Measurements from ENCODE around the gene FCF1. TPM values are rescaled to one million over a fixed set of nuclear protein-coding genes. Genes with fewer than 3 reads are reported as not detected.
A peak's percentile ranks its signal among the peaks of the same experiment; 100 is the strongest.

The FCF1 gene
- polyA plus RNA-seq, 1 of the 3 experiments (the other 2 are of a cell fraction) = 42.6 TPM

DNA sequence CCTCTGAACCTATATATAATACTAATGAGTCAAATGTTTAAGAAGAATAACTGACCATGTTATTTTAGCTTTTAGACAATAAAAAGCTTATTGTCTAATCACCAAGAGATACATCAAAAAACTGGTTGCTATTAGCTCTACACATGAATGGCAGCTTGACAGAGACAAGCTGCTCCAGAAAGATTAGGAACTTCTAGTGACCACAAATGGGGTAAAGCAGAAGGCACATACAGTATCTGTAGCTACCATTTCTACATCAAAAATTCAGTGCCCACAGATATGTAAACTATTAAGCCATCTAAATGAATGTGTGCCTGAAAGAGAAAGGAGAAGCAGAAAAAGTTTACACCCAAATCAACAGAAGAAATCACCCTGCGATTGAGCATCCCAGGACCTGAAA lies 2.5 kb upstream of the FCF1 start:
- CTCF ChIA-PET = interaction anchor here (1.0 to 1.4 kb wide), 2 partner anchors 14 to 99 kb away, joined by 3 to 4 read pairs; partner anchors contain the start of gene LTBP2

DNA sequence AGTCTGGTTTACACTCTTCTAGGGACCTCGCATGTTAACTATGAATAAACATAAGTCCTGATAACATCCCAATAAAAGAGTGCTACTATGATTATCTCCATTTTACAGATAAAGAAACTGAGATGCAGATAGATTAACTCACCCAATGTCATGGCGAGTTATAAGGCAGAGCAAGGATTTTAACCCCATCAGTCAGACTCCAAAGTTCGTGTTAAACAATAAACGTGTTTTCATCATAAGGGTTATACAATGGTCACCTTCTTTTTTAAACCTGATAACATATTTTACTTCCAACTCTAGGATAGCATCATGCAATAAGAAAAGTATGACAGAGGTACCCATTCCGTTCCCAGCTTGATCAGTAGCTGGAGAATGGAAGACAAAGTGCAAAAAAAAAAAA lies 1.3 kb upstream of the FCF1 start:
- Histone ChIP-seq H3K4me1 (ENCODE audit: control insufficient read depth in 1 of 2, insufficient read depth in 2 of 2, low read depth in 1 of 2, low read length in 1 of 2) (peaks cover 6 to 14% of the 10 kb centered on the region in 2 experiments; a peak in 3 of 4 replicates), H3K79me2 (ENCODE audit: insufficient read depth) (peaks cover 90% of the 10 kb centered on the region)
- TF ChIP-seq GABPA (IDR thresholded peaks at IDR 0.05; ENCODE audit: low read depth) (no peak), NFIC (IDR thresholded peaks at IDR 0.05; ENCODE audit: borderline replicate concordance) (no peak), RXRA (IDR thresholded peaks at IDR 0.05; ENCODE audit: borderline replicate concordance, low read depth) (no peak), RCOR1 (IDR thresholded peaks at IDR 0.05; ENCODE audit: low read length) (no peak), ELF1 (IDR thresholded peaks at IDR 0.05) (no peak), RAD21 (IDR thresholded peaks at IDR 0.05; ENCODE audit: low read length) (no peak), RFX5 (IDR thresholded peaks at IDR 0.05; ENCODE audit: low read length) (no peak), EZH2phosphoT487 (IDR thresholded peaks at IDR 0.05; ENCODE audit: borderline replicate concordance, low read depth) (no peak), NRF1 (IDR thresholded peaks at IDR 0.05; ENCODE audit: low read depth, low read length) (no peak), FOSL2 (IDR thresholded peaks at IDR 0.05; ENCODE audit: borderline replicate concordance, low read depth) (no peak), CHD2 (IDR thresholded peaks at IDR 0.05; ENCODE audit: low read length, partially characterized antibody) (no peak), MEF2A (IDR thresholded peaks at IDR 0.05; ENCODE audit: borderline replicate concordance, low read depth) (no peak), POLR2AphosphoS5 (IDR thresholded peaks at IDR 0.05; ENCODE audit: low read depth, low read length) (no peak), MXI1 (IDR thresholded peaks at IDR 0.05; ENCODE audit: low read depth, low read length) (no peak), GATA2 (CRISPR knock-in tag; IDR thresholded peaks at IDR 0.05) (no peak)

More for the DNA sequence above, 2.5 kb upstream of the FCF1 start:
- no peaks in the 10 kb centered on the region for H3K27me3 ChIP-seq (ENCODE audit: insufficient read depth)
- no peak overlapping the region for H3K27ac ChIP-seq (ENCODE audit: low read depth in 2 of 2, low read length in 1 of 2)
- H3K4me2 ChIP-seq = 0 out of 2 replicates have a peak overlapping the region, but pooled peaks have one; percentile 67
- peaks cover 9 to 11% of the 10 kb centered on the region in 2 experiments for H3K36me3 ChIP-seq (replicated peaks in 1 of 2; ENCODE audit: control insufficient read depth in 1 of 2, insufficient read depth in 2 of 2, low read length in 1 of 2)
- H2AFZ ChIP-seq (ENCODE audit: low read depth) = no peak overlapping the region
- H3F3A ChIP-seq (replicated peaks; ENCODE audit: insufficient read depth) = peaks cover 16% of the 10 kb centered on the region
- 94% methylated on average over 1 of the region's 1 CpG for WGBS (ENCODE audit: low lambda C conversion rate)
- no peak overlapping the region for H3K9ac ChIP-seq
- TF ChIP-seq, protein P1, sequence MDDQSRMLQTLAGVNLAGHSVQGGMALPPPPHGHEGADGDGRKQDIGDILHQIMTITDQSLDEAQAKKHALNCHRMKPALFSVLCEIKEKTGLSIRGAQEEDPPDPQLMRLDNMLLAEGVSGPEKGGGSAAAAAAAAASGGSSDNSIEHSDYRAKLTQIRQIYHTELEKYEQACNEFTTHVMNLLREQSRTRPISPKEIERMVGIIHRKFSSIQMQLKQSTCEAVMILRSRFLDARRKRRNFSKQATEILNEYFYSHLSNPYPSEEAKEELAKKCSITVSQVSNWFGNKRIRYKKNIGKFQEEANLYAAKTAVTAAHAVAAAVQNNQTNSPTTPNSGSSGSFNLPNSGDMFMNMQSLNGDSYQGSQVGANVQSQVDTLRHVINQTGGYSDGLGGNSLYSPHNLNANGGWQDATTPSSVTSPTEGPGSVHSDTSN (IDR thresholded peaks at IDR 0.05) = no peak
- TF ChIP-seq YY1 (IDR thresholded peaks at IDR 0.05; ENCODE audit: low read depth) (no peak), MXI1 (IDR thresholded peaks at IDR 0.05; ENCODE audit: low read depth, low read length) (no peak), TCF12 (IDR thresholded peaks at IDR 0.05) (no peak), FOXM1 (IDR thresholded peaks at IDR 0.05; ENCODE audit: low read depth) (no peak), RCOR1 (IDR thresholded peaks at IDR 0.05; ENCODE audit: low read length) (no peak), FOSL2 (IDR thresholded peaks at IDR 0.05; ENCODE audit: borderline replicate concordance, low read depth) (no peak), TEAD4 (IDR thresholded peaks at IDR 0.05; ENCODE audit: borderline replicate concordance, insufficient read depth) (no peak)
- TF ChIP-seq, protein P2, sequence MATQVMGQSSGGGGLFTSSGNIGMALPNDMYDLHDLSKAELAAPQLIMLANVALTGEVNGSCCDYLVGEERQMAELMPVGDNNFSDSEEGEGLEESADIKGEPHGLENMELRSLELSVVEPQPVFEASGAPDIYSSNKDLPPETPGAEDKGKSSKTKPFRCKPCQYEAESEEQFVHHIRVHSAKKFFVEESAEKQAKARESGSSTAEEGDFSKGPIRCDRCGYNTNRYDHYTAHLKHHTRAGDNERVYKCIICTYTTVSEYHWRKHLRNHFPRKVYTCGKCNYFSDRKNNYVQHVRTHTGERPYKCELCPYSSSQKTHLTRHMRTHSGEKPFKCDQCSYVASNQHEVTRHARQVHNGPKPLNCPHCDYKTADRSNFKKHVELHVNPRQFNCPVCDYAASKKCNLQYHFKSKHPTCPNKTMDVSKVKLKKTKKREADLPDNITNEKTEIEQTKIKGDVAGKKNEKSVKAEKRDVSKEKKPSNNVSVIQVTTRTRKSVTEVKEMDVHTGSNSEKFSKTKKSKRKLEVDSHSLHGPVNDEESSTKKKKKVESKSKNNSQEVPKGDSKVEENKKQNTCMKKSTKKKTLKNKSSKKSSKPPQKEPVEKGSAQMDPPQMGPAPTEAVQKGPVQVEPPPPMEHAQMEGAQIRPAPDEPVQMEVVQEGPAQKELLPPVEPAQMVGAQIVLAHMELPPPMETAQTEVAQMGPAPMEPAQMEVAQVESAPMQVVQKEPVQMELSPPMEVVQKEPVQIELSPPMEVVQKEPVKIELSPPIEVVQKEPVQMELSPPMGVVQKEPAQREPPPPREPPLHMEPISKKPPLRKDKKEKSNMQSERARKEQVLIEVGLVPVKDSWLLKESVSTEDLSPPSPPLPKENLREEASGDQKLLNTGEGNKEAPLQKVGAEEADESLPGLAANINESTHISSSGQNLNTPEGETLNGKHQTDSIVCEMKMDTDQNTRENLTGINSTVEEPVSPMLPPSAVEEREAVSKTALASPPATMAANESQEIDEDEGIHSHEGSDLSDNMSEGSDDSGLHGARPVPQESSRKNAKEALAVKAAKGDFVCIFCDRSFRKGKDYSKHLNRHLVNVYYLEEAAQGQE (IDR thresholded peaks at IDR 0.05; ENCODE audit: low read depth, low read length) = no peak
- TF ChIP-seq, protein P3, sequence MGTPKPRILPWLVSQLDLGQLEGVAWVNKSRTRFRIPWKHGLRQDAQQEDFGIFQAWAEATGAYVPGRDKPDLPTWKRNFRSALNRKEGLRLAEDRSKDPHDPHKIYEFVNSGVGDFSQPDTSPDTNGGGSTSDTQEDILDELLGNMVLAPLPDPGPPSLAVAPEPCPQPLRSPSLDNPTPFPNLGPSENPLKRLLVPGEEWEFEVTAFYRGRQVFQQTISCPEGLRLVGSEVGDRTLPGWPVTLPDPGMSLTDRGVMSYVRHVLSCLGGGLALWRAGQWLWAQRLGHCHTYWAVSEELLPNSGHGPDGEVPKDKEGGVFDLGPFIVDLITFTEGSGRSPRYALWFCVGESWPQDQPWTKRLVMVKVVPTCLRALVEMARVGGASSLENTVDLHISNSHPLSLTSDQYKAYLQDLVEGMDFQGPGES (IDR thresholded peaks at IDR 0.05; ENCODE audit: low read depth, low read length) = no peak
- POLR2A ChIA-PET = no interaction called here
- no peaks in the 10 kb centered on the region for H3K9me2 ChIP-seq
- no peak for DNase-seq
- H4K20me1 ChIP-seq (ENCODE audit: insufficient read depth) = peaks cover 16% of the 10 kb centered on the region; the same call in 1 of the 2 replicates
- H3K79me2 ChIP-seq (ENCODE audit: insufficient read depth) = peaks cover 99% of the 10 kb centered on the region
- no peak overlapping the region for H3K4me3 ChIP-seq (ENCODE audit: low read depth in 2 of 2, low read length in 1 of 2)
- peaks cover 6 to 14% of the 10 kb centered on the region in 2 experiments; a peak in 3 of 4 replicates for H3K4me1 ChIP-seq (ENCODE audit: control insufficient read depth in 1 of 2, insufficient read depth in 2 of 2, low read depth in 1 of 2, low read length in 1 of 2)
- H3K9me3 ChIP-seq = no peaks in the 10 kb centered on the region

More for the DNA sequence above, 1.3 kb upstream of the FCF1 start:
- no peaks in the 10 kb centered on the region for H3K9me2 ChIP-seq
- H4K20me1 ChIP-seq (ENCODE audit: insufficient read depth) = peaks cover 14% of the 10 kb centered on the region; the same call in 1 of the 2 replicates
- H2AFZ ChIP-seq (ENCODE audit: low read depth) = no peak overlapping the region
- no peaks in the 10 kb centered on the region for H3K9me3 ChIP-seq
- ChIA-PET CTCF (no interaction called here), POLR2A (no interaction called here)
- H3K27ac ChIP-seq (ENCODE audit: low read depth in 2 of 2, low read length in 1 of 2) = no peak overlapping the region
- H3K4me3 ChIP-seq (ENCODE audit: low read depth in 2 of 2, low read length in 1 of 2) = peak overlapping the region in 1 of 2 experiments; percentile 85; a peak in 2 of 4 replicates
- peaks cover 16% of the 10 kb centered on the region for H3F3A ChIP-seq (replicated peaks; ENCODE audit: insufficient read depth)
- 32% methylated on average over 5 of the region's 5 CpGs for WGBS (ENCODE audit: low lambda C conversion rate)
- peak overlapping the region; percentile 22; the same call in 1 of the 2 replicates for H3K9ac ChIP-seq
- no peaks in the 10 kb centered on the region for H3K27me3 ChIP-seq (ENCODE audit: insufficient read depth)
- peak overlapping the region; percentile 67 for H3K4me2 ChIP-seq
- no peak for DNase-seq
- H3K36me3 ChIP-seq (replicated peaks in 1 of 2; ENCODE audit: control insufficient read depth in 1 of 2, insufficient read depth in 2 of 2, low read length in 1 of 2) = peaks cover 20 to 23% of the 10 kb centered on the region in 2 experiments

Data from SK-N-SH (cell line).